Activated CD4-positive, alpha-beta T cell treated with anti-CD3 and anti-CD28 coated beads for 24 hours (primary cell): ENCODE data around the gene MYO9A.

Experiments used
- DNase-seq, 2 donors: peaks; one replicate each; pipeline ENCODE4 v3.0.0-alpha.2; 2020; ENCODE audit warnings: low read depth in 2 of 2

The MYO9A gene

DNA sequence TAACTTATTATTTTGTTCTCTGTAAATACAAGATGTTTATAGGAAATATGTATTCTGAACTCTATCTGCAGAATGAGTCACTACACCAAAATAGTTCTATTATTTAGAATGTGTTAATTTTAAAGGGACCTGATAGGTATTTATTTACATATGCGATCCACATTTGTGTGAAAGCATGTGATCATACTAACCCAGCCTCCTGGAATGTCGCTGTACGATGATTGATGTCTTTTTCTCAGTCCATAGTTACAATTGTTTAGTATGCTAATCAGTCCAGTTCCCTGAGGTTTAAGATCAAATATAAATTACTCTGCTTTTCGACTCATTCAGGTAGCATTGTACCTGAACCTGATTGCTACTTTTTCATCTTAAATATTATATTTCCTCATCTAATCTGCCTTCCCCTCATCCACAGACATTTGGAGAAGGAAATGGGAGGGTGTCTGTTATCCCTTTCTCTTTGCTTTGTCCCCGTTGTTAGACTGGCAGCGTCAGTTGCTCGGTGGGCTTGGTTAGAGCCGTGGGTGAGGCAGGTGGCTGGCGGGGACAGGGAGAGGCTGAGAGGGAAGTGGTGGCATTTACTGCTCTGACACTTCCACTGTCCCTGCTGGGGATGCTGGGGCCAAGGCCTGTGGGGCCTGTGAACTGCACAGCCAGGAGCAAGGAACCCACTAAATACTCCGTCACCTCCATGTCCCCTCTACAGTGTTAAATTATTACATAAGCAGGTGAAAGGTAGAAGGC, 335.4 kb downstream of the MYO9A start:
- DNase-seq = no peak

DNA sequence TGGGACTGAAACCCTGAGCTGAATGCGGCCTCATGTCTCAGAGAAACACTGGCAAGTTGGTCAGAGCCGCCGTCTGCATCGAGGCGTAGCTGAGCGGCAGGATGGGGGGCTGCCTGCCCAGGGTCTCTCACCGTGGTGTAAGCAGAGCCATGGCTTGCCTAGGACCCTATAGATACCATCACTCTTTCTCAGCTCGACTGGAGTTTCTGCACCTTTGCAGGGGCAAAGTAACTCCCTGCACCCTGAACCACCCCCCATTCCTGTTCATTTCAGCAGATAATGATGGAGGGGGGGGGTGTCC, 336.0 kb downstream of the MYO9A start:
- no peak for DNase-seq

DNA sequence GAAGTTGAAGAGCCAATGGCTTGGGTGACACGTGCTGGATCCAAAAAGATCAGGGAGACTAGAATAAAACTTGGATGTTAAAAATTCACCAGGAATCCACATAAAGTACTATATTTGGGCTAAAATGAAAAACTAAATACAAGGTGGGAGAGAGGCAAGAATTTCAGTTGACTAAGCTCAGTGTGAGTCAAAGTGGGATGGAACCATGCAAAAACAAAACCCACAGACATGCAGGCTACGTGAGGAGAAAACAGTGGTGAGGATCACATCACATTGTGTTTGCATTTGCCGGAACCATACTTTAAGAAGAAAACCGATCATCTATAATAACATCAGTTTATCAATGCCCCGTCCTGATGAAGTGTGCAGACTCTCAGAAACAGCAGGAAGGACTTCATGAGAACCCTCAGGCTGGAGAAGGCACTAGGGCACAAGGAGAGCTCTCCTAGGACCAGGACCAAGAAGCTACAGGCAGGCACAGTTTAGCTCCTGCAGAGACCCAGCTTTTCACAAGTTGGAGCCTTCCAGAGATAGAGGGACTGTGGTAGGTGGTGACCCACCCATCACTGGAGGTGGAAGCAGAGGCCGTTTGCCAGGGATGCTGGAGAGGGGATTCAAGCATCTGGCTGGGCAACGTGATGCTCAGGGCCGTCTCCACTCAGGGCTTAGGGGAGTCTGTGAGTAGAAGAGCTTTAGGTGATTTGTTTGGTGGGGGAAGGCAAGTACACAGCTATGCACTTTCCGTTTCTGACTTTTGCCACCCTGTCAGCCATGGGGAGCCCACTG, 336.6 kb downstream of the MYO9A start:
- no peak for DNase-seq

DNA sequence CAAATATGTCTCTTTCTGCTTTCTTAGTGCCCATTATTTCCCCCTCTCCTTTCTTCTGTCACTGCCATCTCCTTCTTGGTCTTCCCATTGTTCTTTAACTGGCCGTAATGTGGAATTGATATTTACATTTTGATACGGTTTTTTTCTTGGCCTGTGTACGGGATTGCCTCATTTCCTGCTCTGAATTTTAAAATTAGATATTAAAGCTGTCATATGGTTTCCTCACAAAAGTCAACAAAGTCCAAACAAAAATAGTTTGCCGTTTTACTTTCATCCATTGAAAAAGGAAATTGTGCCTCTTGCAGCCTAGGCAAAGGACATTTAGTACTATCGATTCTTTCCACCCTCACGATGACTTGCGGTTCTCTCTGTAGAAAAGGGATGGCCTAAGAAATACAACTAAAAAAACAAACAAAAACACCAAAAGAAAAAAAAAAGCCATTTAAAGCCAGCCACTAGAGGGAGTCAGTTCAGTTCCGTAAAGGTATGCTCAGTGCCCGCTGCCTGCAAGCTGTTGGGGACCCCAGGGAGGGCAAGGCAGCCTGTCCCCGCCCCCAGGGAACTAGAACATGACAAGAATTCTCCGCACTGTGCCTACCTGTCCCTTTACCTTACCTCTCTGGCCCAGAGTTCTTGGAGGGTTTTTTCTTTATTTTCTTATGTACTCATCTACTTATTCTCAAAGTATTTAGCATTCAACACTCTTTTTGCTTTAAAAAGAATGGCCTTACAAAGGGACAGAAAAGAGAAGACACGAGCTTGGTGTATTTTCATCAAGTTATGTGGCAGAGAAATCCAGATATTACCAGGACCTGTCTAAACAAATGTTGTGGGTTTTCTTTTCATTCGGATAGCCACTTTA, 337.6 kb downstream of the MYO9A start:
- DNase-seq = no peak

DNA sequence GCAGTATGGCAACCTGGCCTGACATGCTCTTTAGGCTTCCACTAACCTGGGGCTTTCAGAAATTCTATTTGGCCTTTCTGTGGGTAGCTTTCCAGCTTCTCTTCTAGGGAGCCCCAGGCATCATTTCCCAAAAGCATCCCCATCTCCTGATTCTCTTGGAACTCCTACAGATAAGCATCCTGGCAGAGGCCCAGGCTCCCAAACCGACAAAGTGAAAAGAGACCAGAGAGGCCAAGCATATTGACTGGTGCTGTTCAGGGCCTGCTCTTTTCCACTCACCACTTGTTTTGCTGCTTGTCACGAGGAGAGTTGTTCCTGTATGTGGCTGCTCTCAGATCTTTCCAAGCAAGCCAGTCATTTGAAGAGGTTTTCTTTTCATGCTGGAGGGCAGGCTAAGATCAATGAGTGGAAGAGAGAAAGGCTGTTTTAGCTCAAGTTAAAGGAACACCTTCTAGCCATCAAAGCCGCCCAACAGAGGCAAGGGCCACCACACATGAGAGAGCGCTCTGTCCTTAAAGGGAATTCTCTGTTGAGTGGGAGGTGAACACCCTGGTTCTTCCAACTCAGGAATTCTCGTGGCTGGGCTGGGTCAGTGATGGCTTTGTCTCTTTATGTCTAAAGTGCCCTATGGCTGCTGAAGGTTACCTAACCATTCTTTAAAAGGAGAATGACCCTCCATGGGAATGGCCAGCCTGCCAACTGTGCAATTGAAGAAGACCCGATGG, 338.7 kb downstream of the MYO9A start:
- no peak for DNase-seq

DNA sequence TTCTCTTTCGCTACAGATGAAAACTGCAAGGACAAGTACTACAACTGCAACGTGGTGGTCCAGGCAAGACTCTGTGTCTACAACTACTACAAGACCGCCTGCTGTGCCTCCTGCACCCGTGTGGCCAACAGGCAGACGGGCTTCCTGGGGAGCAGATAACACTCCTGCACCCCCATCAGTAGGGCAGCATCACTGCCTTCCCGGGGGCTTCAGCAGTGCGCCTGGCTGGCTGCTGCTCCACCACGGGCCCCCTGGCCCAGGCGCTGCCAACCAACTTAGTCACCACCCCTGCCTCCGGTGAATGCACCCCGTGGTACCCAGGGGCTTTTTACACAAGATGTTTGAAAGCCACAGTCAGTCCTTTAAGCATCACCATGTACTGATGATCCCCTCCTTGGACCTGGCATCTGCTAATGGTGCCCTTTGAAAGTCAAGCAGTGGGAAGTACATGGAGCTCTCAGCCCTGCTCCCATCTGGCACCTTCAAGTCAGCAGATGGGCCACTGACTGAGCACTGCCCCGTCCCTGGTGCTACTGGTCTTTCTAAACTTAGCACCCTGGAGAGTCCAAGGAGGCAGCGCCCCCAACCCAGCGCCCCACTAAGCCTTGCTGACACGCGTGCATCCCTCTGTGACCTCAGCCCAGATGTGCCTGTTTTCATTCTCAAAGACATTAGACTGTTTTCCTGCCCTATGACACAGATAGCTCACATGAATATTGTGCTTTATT, 340.6 kb downstream of the MYO9A start:
- DNase-seq = no peak

DNA sequence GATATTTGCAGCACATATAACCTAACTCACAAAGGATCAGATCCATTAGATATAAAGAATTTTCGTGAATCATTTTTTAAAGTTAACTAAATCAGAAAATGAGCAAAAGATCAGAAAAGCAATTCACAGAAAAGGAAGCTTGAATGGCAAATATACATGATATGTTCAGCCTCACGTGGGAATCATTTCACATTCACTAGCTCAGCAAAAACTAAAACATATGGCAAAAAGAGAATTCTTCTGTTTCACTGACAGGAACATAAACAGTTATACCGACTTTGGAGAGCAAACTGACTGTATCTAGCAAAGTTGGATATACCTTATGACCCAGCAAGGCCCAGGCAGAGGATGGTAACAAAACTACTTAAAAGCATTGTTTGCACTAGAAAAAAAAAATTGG, 341.6 kb downstream of the MYO9A start:
- no peak for DNase-seq

DNA sequence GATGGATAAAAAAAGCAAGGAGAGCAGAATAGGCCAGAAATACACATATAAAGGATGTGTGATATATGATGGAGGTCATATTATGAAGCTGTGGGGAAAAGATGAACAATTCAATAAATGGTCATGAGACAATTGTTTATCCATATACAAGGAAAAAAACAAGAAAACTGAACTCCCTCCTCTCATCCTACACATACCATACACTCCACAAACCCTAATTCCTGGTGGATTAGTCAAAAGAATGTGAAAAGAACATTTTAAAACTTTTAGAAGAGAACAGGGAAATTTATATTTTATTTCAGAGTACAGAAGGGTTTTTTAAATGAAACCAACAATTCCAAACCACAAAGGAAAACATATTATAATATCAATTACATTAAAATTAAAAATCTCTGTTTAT, 342.1 kb downstream of the MYO9A start:
- no peak for DNase-seq

DNA sequence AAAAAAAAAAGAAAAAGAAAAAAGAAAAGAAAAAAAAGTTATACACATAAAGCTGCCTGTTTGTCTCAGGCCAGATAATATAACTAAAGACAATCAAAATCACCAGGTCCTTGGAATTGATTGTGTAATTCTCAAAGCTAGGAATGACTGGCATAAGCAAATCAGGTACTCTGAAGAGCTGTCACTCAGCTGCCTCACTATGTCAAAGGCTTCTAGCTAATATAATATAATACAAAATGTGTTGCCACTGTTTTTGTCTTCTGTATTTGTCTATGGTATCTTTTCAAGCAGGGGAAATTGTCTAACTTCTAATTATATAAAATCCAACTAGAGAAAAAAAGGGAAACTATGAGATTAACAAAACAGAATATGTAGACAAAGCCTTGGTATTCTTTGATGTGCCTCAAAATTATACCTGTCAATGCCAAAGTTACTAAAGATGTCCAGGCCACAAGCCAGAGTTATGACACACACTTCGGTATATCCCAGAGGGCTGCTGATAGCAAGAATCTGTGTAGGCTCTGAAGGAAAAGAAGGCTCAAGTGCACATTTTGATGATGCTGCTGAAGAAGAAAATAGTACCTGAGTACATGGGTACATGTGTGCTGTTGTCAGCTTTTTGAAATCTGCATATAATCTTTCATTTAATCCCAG, 344.6 kb downstream of the MYO9A start:
- no peak for DNase-seq
